GM21529 (cell line): ENCODE measurements around the gene XPO4.

Experiments
- ATAC-seq: cut with Tn5 transposase; IDR thresholded peaks from one replicate; pipeline ENCODE4 v1.9.1; 2021; ENCODE audit not compliant: unreplicated experiment

XPO4 gene

GRCh38 chr13:20729633-20730585 is 172.6 kb downstream of the XPO4 start:
- ATAC-seq: no peak

- no peak for ATAC-seq
These were observed 173.8 kb downstream of the XPO4 start for GRCh38 chr13:20728579-20729311.

- ATAC-seq: no peak
These were observed 174.7 kb downstream of the XPO4 start for GRCh38 chr13:20727856-20728255.
